Body of pancreas (tissue), 4 donors: ENCODE results near the gene TNS4. TPM values are rescaled to one million over a fixed set of nuclear protein-coding genes. Genes with fewer than 3 reads are reported as not detected.
A peak's percentile ranks its signal among the peaks of the same experiment; 100 is the strongest.

Experiments
- ATAC-seq: fragments of 150-250 bp; one replicate; pipeline ENCODE4 v1.9.1; 2016
- DNase-seq, 4 donors: peaks; one replicate each; pipeline ENCODE4 v3.0.0-alpha.2; 2019
- H3K27ac ChIP-seq, 4 donors: fragments of 200-600 bp; sonication (generic); 1 replicate in 3 of 4; 2 replicates in 1 of 4; pipeline versions ENCODE4 v1.5.1 to v1.6.1; 2016 to 2019; ENCODE audit warnings: mild to moderate bottlenecking in 1 of 4, mixed read lengths in 1 of 4, moderate library complexity in 1 of 4
- H3K27me3 ChIP-seq, 2 donors: fragments of 200-600 bp; sonication (generic); one replicate each; pipeline ENCODE4 v1.6.0; 2016; ENCODE audit warnings: mild to moderate bottlenecking in 1 of 2
- H3K36me3 ChIP-seq, 2 donors: fragments of 200-600 bp; sonication (generic); replicated peaks in 1 of 2; 2 replicates each; pipeline ENCODE4 v1.5.1; 2016; ENCODE audit warnings: low read depth in 2 of 2; ENCODE audit not compliant: insufficient read depth in 1 of 2
- H3K4me1 ChIP-seq: fragments of 200-600 bp; sonication (generic); one replicate; pipeline ENCODE4 v1.6.0; 2016
- H3K4me3 ChIP-seq, 2 donors: fragments of 200-600 bp; sonication (generic); 1 replicate in 1 of 2; 2 replicates in 1 of 2; pipeline ENCODE4 v1.5.1; 2016 to 2019
- H3K9me3 ChIP-seq, 3 donors: fragments of 200-600 bp; sonication (generic); 1 replicate in 2 of 3; 2 replicates in 1 of 3; pipeline ENCODE4 v1.5.1; 2016
- POLR2A ChIP-seq, 3 donors: fragments of 450-650 bp; IDR thresholded peaks; one replicate each; pipeline ENCODE4 v1.6.1; 2016; ENCODE audit warnings: antibody characterized with exemption in 3 of 3, mild to moderate bottlenecking in 2 of 3
- WGBS, 2 donors: methylation state at CpG; one replicate each; pipeline ENCODE4 v1.1.5; 2017; 5-methylcytosine and 5-hydroxymethylcytosine counted together
- intact Hi-C: fragments of 100-400 bp; cut with DNase I; formaldehyde crosslinking; loops from one replicate; pipeline ENCODE4 v1.15.1; 2023
- total RNA-seq, 2 donors: library from RNA; depleted of rRNA; stranded (reverse); fragments of >200 nt; gene quantifications; one replicate each; pipeline ENCODE4 v1.1.0, GENCODE V29; 2016
- TF ChIP-seq, protein P1 (sequence below), 7 experiments: fragments of 450-650 bp in 4 of 7; fragments of 200-600 bp in 3 of 7; sonication (generic) in 3 of 7; IDR thresholded peaks; one replicate each; pipeline ENCODE4 v1.5.1; 2016 to 2019; ENCODE audit warnings: antibody characterized with exemption in 7 of 7

The TNS4 gene
- total RNA-seq, 2 donors from 2014 or later, result not detected

DNA sequence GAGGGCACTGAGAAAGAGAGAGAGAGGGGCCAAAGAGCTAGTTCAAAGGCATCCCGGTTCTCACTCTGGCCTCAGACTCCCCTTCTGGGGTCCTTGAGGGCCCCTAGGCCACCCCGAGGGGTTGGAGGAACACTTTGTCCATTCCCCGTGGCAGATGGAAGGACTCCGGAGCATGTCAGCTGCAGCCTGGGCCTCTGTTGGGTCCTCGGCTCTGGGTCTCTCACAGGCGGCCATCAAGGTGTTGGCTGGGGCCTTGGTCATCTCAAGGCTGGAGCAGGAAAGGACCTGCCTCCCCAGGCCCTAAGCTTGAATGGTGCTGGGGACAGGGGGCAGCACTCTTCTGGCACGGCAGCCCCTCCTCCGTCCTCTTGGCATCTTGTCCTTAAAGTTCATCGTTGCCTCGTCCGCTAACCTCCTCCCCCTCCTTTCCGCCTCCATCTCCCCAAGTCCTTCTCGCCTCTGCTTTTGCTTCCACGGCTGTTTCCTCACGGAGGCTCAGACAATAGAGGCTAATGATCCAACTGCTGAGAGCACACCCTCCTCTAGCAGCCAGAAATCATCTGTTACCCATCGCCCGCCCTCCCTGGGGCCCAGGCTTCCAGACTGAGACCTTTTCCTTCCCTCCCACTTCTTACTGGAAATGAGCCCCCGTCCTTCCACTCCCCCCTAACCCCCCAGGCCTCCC lies 40.6 kb upstream of the TNS4 start:
- TF ChIP-seq POLR2A (IDR thresholded peaks at IDR 0.05), result peak in 1 of 3 donors; percentile 4
- TF ChIP-seq, protein P1, sequence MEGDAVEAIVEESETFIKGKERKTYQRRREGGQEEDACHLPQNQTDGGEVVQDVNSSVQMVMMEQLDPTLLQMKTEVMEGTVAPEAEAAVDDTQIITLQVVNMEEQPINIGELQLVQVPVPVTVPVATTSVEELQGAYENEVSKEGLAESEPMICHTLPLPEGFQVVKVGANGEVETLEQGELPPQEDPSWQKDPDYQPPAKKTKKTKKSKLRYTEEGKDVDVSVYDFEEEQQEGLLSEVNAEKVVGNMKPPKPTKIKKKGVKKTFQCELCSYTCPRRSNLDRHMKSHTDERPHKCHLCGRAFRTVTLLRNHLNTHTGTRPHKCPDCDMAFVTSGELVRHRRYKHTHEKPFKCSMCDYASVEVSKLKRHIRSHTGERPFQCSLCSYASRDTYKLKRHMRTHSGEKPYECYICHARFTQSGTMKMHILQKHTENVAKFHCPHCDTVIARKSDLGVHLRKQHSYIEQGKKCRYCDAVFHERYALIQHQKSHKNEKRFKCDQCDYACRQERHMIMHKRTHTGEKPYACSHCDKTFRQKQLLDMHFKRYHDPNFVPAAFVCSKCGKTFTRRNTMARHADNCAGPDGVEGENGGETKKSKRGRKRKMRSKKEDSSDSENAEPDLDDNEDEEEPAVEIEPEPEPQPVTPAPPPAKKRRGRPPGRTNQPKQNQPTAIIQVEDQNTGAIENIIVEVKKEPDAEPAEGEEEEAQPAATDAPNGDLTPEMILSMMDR (IDR thresholded peaks at IDR 0.05), result no peak
- DNase-seq (peak in 1 of 4 donors; percentile 40), ATAC-seq (peak; percentile 43)
- WGBS, 2 donors, result 72 to 78% methylated on average over 15 to 18 of the region's 18 CpGs
- Histone ChIP-seq H3K9me3 (no peaks in the 10 kb centered on the region), H3K36me3 (no peaks in the 10 kb centered on the region), H3K4me1 (peaks cover 42% of the 10 kb centered on the region), H3K27me3 (no peaks in the 10 kb centered on the region), H3K27ac (peak overlapping the region; percentile 48 to 88 (median 75)), H3K4me3 (no peak overlapping the region)
- intact Hi-C loops, result no loop called here

DNA sequence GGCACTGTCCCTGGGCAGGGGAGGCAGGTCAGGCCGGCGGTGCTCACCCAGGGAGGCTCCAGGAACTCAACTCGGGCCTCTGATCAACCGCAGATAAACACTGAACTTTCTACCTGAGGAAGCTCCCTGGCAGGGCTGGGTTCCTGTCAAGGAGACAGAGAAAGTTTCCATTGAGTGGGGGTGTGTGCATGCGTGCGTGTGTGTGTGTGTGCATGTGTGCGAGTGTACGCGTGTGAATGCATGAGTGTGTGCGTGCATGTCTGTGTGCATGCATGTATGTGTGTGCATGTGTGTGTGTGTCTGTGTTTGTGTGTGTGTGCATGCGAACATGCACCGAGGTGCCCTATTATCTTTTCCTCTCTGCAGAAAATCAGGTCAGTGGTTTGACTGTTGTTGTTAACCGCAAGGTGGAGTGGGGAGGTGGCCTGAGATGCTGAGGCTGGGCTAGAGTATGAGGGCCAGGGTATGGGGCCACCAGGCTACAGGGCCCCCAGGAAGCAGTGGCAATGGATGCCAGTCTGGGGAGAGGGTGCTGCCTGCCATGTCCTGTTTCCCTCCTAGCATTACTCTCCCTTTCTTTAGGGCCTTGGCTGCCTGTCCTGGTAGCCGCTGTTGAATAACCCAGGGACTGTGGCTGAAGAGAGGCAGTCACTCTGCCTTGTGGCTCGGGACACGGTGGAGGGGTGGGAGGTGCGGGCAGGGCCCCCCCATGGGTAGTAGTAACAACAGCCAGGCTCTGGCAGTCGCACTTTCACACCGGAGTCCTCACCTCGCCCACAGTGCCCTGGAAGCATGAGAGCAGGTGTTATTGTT lies 39.8 kb upstream of the TNS4 start:
- Histone ChIP-seq H3K27me3 (no peaks in the 10 kb centered on the region), H3K9me3 (no peaks in the 10 kb centered on the region), H3K36me3 (no peaks in the 10 kb centered on the region), H3K4me1 (peaks cover 49% of the 10 kb centered on the region), H3K4me3 (no peak overlapping the region), H3K27ac (peak overlapping the region; percentile 48 to 88 (median 75))
- intact Hi-C loops, result no loop called here
- 78 to 86% methylated on average over 17 to 20 of the region's 20 CpGs for WGBS, 2 donors
- ATAC-seq, result no peak
- TF ChIP-seq, protein P1 (IDR thresholded peaks at IDR 0.05), result no peak
- TF ChIP-seq POLR2A (IDR thresholded peaks at IDR 0.05), result no peak
- DNase-seq, result no peak

DNA sequence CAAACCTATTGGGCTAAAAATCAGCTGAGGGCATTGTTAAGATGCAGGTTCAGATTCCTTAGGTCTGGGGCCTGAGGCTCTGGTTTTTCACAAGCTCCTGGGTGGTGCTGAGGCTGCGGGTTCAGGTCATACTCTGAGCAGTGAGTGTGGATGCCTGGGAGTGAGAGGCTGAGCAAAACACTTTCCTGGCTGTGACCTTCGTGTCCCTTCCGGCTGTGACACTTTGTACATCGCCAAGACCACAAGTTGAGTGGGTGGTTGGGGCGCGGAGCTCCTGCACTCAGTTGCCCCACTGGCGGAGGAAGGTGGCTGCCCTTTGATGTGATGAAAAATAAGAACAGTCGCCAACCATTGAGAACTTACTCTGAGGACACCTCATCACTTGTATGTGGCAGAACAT lies 39.0 kb upstream of the TNS4 start:
- WGBS, 2 donors, result 80 to 87% methylated on average over 8 of the region's 8 CpGs
- H3K4me1 ChIP-seq, result peaks cover 51% of the 10 kb centered on the region
- no peak overlapping the region for H3K4me3 ChIP-seq
- TF ChIP-seq, protein P1 (IDR thresholded peaks at IDR 0.05), result no peak
- no peak for TF ChIP-seq POLR2A (IDR thresholded peaks at IDR 0.05)
- intact Hi-C loops, result no loop called here
- DNase-seq (no peak), ATAC-seq (no peak)
- peak overlapping the region in 3 of 4 donors; percentile 63 to 88 (median 85) for H3K27ac ChIP-seq
- H3K36me3 ChIP-seq, result no peaks in the 10 kb centered on the region
- no peaks in the 10 kb centered on the region for H3K27me3 ChIP-seq
- H3K9me3 ChIP-seq, result no peaks in the 10 kb centered on the region

DNA sequence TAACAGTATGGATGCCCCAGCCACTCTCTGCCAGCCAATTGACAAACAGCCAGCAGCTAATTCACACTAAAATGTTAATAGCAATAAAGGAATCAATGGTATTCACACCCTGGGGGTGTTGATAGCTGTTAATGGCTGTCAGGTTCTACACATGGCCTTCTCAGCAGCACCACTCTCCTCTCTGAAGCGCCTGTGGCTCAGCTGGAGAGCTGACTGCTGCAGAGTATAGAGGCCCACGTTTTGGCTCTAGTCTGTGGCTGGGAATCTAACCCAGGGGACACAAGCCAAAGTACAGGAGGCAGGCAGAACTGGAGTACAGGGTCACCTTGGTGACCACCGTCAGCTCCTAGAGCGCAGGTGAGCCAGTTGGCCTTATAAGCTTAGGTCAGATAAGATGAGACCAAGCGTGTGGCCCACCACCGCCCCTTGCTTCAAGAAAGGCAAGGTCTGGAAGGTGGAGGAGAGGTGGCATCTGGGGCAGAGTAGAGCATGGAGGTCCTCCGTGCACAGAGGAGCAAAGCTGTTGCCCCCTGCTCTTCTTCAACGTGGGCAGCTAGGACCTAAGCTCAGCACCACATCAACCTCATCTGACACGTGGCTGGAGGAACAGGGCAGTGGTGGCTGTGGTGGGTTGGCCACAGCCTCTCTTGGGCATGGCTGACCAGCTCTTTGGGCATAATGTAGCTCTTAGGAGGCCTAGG lies 38.4 kb upstream of the TNS4 start:
- Histone ChIP-seq H3K4me1 (peaks cover 51% of the 10 kb centered on the region), H3K36me3 (no peaks in the 10 kb centered on the region), H3K4me3 (no peak overlapping the region), H3K27ac (peak overlapping the region; percentile 55 to 88 (median 74)), H3K27me3 (no peaks in the 10 kb centered on the region), H3K9me3 (no peaks in the 10 kb centered on the region)
- DNase-seq, result no peak
- ATAC-seq, result no peak
- TF ChIP-seq, protein P1 (IDR thresholded peaks at IDR 0.05), result no peak
- TF ChIP-seq POLR2A (IDR thresholded peaks at IDR 0.05), result no peak
- intact Hi-C loops, result loop anchor here (10.0 kb wide), 1 partner anchor 95 kb away; the partner anchor contains the start of gene IGFBP4
- WGBS, 2 donors, result 80 to 84% methylated on average over 8 to 9 of the region's 9 CpGs
